Neural cell (in vitro differentiated cells): ENCODE data around the gene TBP. TPM values are rescaled to one million over a fixed set of nuclear protein-coding genes. Genes with fewer than 3 reads are reported as not detected.

Source experiments
- H2AFZ ChIP-seq: fragments of 200-600, 300-800 bp; sonication (generic), shearing (Covaris generic); 2 replicates; pipeline ENCODE4 v1.6.0; 2014; ENCODE audit warnings: low read depth, mild to moderate bottlenecking, antibody characterized with exemption, low read length, moderate library complexity
- H3F3A ChIP-seq: fragments of 200-600 bp; shearing (Covaris generic); 2 replicates; pipeline ENCODE4 v1.6.1; 2016; ENCODE audit warnings: mild to moderate bottlenecking, moderate library complexity, mixed read lengths, antibody characterized with exemption, low read length; ENCODE audit not compliant: insufficient read depth, poor library complexity, severe bottlenecking
- H3K27ac ChIP-seq: fragments of 200-600, 300-800 bp; sonication (generic), shearing (Covaris generic); 2 replicates; pipeline ENCODE4 v1.5.1; 2014; ENCODE audit warnings: mild to moderate bottlenecking, low read length, moderate library complexity
- H3K27me3 ChIP-seq: fragments of 300-800, 200-600 bp; sonication (generic), shearing (Covaris generic); 2 replicates; pipeline ENCODE4 v1.6.0; 2014; ENCODE audit warnings: mild to moderate bottlenecking, low read depth, low read length, moderate library complexity; ENCODE audit not compliant: insufficient read depth
- H3K36me3 ChIP-seq: fragments of 300-800, 200-600 bp; sonication (generic), shearing (Covaris generic); 2 replicates; pipeline ENCODE4 v1.5.1; 2014; ENCODE audit warnings: mild to moderate bottlenecking, antibody characterized with exemption, low read length, moderate library complexity; ENCODE audit not compliant: insufficient read depth
- H3K4me2 ChIP-seq: fragments of 300-800, 200-600 bp; sonication (generic), shearing (Covaris generic); 2 replicates; pipeline ENCODE4 v1.6.0; 2014; ENCODE audit warnings: mild to moderate bottlenecking, low read length
- H3K4me3 ChIP-seq: fragments of 300-800, 200-600 bp; sonication (generic), shearing (Covaris generic); 2 replicates; pipeline ENCODE4 v1.5.1; 2014; ENCODE audit warnings: mild to moderate bottlenecking, low read length, moderate library complexity
- H3K79me2 ChIP-seq: fragments of 200-600 bp; shearing (Covaris generic); replicated peaks from 2 replicates; pipeline ENCODE4 v1.6.0; 2014; ENCODE audit warnings: mild to moderate bottlenecking, low read length, moderate library complexity; ENCODE audit not compliant: insufficient read depth
- H3K9ac ChIP-seq: fragments of 300-800, 200-600 bp; sonication (generic), shearing (Covaris generic); 2 replicates; pipeline ENCODE4 v1.6.1; 2016; ENCODE audit warnings: mild to moderate bottlenecking, low read length, mixed read lengths
- H3K9me2 ChIP-seq: fragments of 200-600 bp; shearing (Covaris generic); 2 replicates; pipeline ENCODE4 v1.6.1; 2016; ENCODE audit warnings: mild to moderate bottlenecking, low read length, mixed read lengths; ENCODE audit not compliant: insufficient read depth
- H3K9me3 ChIP-seq: fragments of 200-600, 300-800 bp; sonication (generic), shearing (Covaris generic); 2 replicates; pipeline ENCODE4 v1.6.1; 2016; ENCODE audit warnings: mild to moderate bottlenecking, mixed run types, low read length, moderate library complexity, mixed read lengths
- H4K20me1 ChIP-seq: fragments of 200-600 bp; shearing (Covaris generic); 2 replicates; pipeline ENCODE4 v1.6.1; 2016; ENCODE audit warnings: mild to moderate bottlenecking, mixed run types; ENCODE audit not compliant: insufficient read depth
- EP300 ChIP-seq: fragments of 450-650 bp; conservative IDR thresholded peaks from 2 replicates; pipeline ENCODE4 v1.6.1; 2014; ENCODE audit warnings: antibody characterized with exemption, mild to moderate bottlenecking, moderate library complexity; ENCODE audit not compliant: poor library complexity, severe bottlenecking
- EZH2 ChIP-seq: fragments of 200-600, 300-800 bp; shearing (Covaris generic), sonication (generic); IDR thresholded peaks from 2 replicates; pipeline ENCODE4 v1.6.1; 2014; ENCODE audit warnings: antibody characterized with exemption, low read length, borderline replicate concordance, mild to moderate bottlenecking; ENCODE audit not compliant: insufficient read depth, poor library complexity, severe bottlenecking
- MXI1 ChIP-seq: fragments of 450-650 bp; conservative IDR thresholded peaks from 2 replicates; pipeline ENCODE4 v1.6.1; 2014; ENCODE audit warnings: antibody characterized with exemption, mild to moderate bottlenecking; ENCODE audit not compliant: poor library complexity, severe bottlenecking
- POLR2AphosphoS5 ChIP-seq: IDR thresholded peaks from 2 replicates; pipeline ENCODE4 v1.6.1; 2012
- RAD21 ChIP-seq: fragments of 450-650 bp; conservative IDR thresholded peaks from 2 replicates; pipeline ENCODE4 v1.6.1; 2014; ENCODE audit warnings: antibody characterized with exemption, mild to moderate bottlenecking, moderate library complexity
- SMC3 ChIP-seq: fragments of 450-650 bp; conservative IDR thresholded peaks from 2 replicates; pipeline ENCODE4 v1.6.1; 2014; ENCODE audit warnings: antibody characterized with exemption, mild to moderate bottlenecking, moderate library complexity; ENCODE audit not compliant: poor library complexity
- TAF1 ChIP-seq: IDR thresholded peaks from 2 replicates; pipeline ENCODE4 v1.6.1; 2012; ENCODE audit warnings: low read depth
- polyA plus RNA-seq: library from polyadenylated mRNA; depleted of rRNA; stranded (reverse); fragments of >200 nt; gene quantifications from 2 replicates; pipeline ENCODE4 v1.2.3, GENCODE V29; 2014
- TF ChIP-seq, protein P1 (sequence below): IDR thresholded peaks from 2 replicates; pipeline ENCODE4 v1.6.1; 2012; ENCODE audit warnings: borderline replicate concordance
- TF ChIP-seq, protein P2 (sequence below): fragments of 450-650 bp; IDR thresholded peaks from 2 replicates; pipeline ENCODE4 v1.5.1; 2014; ENCODE audit warnings: antibody characterized with exemption, mild to moderate bottlenecking, moderate library complexity; ENCODE audit not compliant: poor library complexity, severe bottlenecking

The TBP gene
- polyA plus RNA-seq, 1 donor from 2014 or later = 30.2 TPM

DNA sequence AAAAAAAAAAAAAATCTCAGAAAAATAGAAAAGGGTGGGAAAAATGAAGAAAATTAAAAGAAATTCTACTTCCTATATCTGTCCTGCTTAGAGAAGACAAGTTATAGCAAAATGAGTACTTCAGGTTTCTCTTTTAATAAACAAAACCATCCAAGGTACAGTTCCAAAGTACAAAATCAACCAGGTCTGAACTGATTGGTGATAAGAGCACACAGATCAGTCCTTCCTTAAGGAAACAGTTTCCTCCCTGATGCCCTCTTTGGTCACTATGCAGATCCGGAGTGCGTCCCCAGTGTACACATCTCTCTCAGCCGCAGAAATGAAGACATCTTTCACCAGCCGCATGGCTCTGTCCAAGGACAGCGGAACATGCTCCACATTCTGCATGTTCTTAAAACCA lies 19.2 kb upstream of the TBP start:
- no peak overlapping the region for H3K4me2 ChIP-seq
- TF ChIP-seq, protein P1, sequence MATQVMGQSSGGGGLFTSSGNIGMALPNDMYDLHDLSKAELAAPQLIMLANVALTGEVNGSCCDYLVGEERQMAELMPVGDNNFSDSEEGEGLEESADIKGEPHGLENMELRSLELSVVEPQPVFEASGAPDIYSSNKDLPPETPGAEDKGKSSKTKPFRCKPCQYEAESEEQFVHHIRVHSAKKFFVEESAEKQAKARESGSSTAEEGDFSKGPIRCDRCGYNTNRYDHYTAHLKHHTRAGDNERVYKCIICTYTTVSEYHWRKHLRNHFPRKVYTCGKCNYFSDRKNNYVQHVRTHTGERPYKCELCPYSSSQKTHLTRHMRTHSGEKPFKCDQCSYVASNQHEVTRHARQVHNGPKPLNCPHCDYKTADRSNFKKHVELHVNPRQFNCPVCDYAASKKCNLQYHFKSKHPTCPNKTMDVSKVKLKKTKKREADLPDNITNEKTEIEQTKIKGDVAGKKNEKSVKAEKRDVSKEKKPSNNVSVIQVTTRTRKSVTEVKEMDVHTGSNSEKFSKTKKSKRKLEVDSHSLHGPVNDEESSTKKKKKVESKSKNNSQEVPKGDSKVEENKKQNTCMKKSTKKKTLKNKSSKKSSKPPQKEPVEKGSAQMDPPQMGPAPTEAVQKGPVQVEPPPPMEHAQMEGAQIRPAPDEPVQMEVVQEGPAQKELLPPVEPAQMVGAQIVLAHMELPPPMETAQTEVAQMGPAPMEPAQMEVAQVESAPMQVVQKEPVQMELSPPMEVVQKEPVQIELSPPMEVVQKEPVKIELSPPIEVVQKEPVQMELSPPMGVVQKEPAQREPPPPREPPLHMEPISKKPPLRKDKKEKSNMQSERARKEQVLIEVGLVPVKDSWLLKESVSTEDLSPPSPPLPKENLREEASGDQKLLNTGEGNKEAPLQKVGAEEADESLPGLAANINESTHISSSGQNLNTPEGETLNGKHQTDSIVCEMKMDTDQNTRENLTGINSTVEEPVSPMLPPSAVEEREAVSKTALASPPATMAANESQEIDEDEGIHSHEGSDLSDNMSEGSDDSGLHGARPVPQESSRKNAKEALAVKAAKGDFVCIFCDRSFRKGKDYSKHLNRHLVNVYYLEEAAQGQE = no peak
- no peak for TF ChIP-seq RAD21
- no peaks in the 10 kb centered on the region for H3F3A ChIP-seq
- no peaks in the 10 kb centered on the region for H3K9me3 ChIP-seq
- peaks cover 4% of the 10 kb centered on the region for H3K79me2 ChIP-seq
- peaks cover 6% of the 10 kb centered on the region for H3K36me3 ChIP-seq
- H3K27ac ChIP-seq = no peak overlapping the region
- H4K20me1 ChIP-seq = no peaks in the 10 kb centered on the region
- H3K4me3 ChIP-seq = no peak overlapping the region
- H3K9ac ChIP-seq = no peak overlapping the region
- no peaks in the 10 kb centered on the region for H3K27me3 ChIP-seq
- H3K9me2 ChIP-seq = no peaks in the 10 kb centered on the region
- no peak overlapping the region for H2AFZ ChIP-seq

DNA sequence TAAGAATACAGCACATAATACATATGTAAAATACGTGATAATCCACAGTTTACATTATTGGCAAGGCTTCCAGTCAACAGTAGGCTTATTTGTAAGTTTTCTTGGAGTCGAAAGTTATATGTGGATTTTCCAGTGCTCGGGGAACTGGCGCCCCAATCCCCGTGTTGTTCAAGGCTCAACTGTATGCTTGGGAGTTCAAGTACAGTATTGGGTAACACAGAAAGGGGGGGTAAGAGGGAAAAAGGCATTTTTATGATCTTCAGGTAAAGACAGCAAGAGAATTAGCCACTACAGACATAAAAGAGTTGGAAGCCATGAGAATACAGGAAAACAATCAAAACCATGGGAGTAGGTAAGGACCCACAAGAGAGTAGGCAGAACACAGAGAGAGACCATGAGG lies 17.5 kb upstream of the TBP start:
- no peaks in the 10 kb centered on the region for H3K9me3 ChIP-seq
- H4K20me1 ChIP-seq = no peaks in the 10 kb centered on the region
- H3K4me3 ChIP-seq = no peak overlapping the region
- no peak for TF ChIP-seq MXI1
- TF ChIP-seq RAD21 = no peak
- TF ChIP-seq EP300 = no peak
- no peak for TF ChIP-seq TAF1
- no peak for TF ChIP-seq EZH2
- TF ChIP-seq POLR2AphosphoS5 = no peak
- TF ChIP-seq SMC3 = no peak
- TF ChIP-seq, protein P2, sequence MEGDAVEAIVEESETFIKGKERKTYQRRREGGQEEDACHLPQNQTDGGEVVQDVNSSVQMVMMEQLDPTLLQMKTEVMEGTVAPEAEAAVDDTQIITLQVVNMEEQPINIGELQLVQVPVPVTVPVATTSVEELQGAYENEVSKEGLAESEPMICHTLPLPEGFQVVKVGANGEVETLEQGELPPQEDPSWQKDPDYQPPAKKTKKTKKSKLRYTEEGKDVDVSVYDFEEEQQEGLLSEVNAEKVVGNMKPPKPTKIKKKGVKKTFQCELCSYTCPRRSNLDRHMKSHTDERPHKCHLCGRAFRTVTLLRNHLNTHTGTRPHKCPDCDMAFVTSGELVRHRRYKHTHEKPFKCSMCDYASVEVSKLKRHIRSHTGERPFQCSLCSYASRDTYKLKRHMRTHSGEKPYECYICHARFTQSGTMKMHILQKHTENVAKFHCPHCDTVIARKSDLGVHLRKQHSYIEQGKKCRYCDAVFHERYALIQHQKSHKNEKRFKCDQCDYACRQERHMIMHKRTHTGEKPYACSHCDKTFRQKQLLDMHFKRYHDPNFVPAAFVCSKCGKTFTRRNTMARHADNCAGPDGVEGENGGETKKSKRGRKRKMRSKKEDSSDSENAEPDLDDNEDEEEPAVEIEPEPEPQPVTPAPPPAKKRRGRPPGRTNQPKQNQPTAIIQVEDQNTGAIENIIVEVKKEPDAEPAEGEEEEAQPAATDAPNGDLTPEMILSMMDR = no peak
- TF ChIP-seq, protein P1 = no peak
- no peak overlapping the region for H2AFZ ChIP-seq
- H3K27me3 ChIP-seq = no peaks in the 10 kb centered on the region
- no peak overlapping the region for H3K4me2 ChIP-seq
- no peak overlapping the region for H3K9ac ChIP-seq
- peaks cover 4% of the 10 kb centered on the region for H3K79me2 ChIP-seq
- H3K27ac ChIP-seq = no peak overlapping the region
- H3F3A ChIP-seq = no peaks in the 10 kb centered on the region
- H3K36me3 ChIP-seq = peaks cover 9% of the 10 kb centered on the region
- no peaks in the 10 kb centered on the region for H3K9me2 ChIP-seq
